ENCODE data around the gene ADGRB2.
A peak's percentile ranks its signal among the peaks of the same experiment; 100 is the strongest.

Gene ADGRB2

GRCh38 chr1:31764312-31765040 is at the start of gene ADGRB2:
TSS of gene ADGRB2 (minus strand) at chr1:31764340. CDS start at chr1:31757221, 7,119 bp downstream.
- DNase-seq: no peak

GRCh38 chr1:31812158-31812829 is 48.2 kb upstream of the ADGRB2 start:
- DNase-seq: peak; percentile 44

GRCh38 chr1:31811605-31812004 is 47.5 kb upstream of the ADGRB2 start:
- peak; percentile 43 for DNase-seq

GRCh38 chr1:31809698-31810097 is 45.6 kb upstream of the ADGRB2 start:
- DNase-seq: peak; percentile 38

GRCh38 chr1:31807273-31808048 is 43.3 kb upstream of the ADGRB2 start:
- no peak for DNase-seq

GRCh38 chr1:31805318-31805717 is 41.2 kb upstream of the ADGRB2 start:
- peak; percentile 17 for DNase-seq

GRCh38 chr1:31804098-31804497 is 40.0 kb upstream of the ADGRB2 start:
- DNase-seq: peak; percentile 4

- DNase-seq: no peak
These were observed 39.5 kb upstream of the ADGRB2 start for GRCh38 chr1:31803610-31804009.

GRCh38 chr1:31802190-31803150 is 38.3 kb upstream of the ADGRB2 start:
- DNase-seq: peak; percentile 22

- peak; percentile 26 for DNase-seq
These were observed 37.3 kb upstream of the ADGRB2 start for GRCh38 chr1:31801458-31801857.

GRCh38 chr1:31800674-31800967 is 36.5 kb upstream of the ADGRB2 start:
- DNase-seq: no peak

- peak; percentile 50 for DNase-seq
These were observed 35.9 kb upstream of the ADGRB2 start for GRCh38 chr1:31799895-31800673.

GRCh38 chr1:31799196-31799894 is 35.2 kb upstream of the ADGRB2 start:
- peak; percentile 47 for DNase-seq

- peak; percentile 68 for DNase-seq
These were observed 34.5 kb upstream of the ADGRB2 start for GRCh38 chr1:31798433-31799195.

GRCh38 chr1:31798086-31798432 is 33.9 kb upstream of the ADGRB2 start:
- no peak for DNase-seq

GRCh38 chr1:31797216-31797615 is 33.1 kb upstream of the ADGRB2 start:
- peak; percentile 40 for DNase-seq

GRCh38 chr1:31796707-31797106 is 32.6 kb upstream of the ADGRB2 start:
- peak; percentile 32 for DNase-seq

- peak; percentile 51 for DNase-seq
These were observed 31.9 kb upstream of the ADGRB2 start for GRCh38 chr1:31795801-31796621.

GRCh38 chr1:31795096-31795675 is 31.0 kb upstream of the ADGRB2 start:
- peak; percentile 23 for DNase-seq
